ENCODE measurements around the gene CLK1.

Gene CLK1

DNA sequence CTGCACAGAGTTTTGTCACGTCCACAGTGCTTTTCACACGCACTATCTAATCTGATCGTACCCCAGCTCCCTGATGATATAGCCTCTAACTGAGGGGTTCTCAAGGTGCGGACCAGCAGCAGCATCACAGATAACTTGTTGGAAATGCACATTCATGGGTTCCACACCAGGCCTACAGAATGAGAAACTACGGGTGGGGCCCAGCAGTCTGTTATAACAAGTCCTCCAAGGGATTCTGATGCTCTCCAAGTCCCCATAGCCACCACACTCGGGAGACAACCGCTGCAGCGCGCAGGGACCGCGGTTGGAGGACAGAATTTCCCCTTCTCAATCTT is 53.5 kb downstream of the CLK1 start:
- DNase-seq, result no peak

DNA sequence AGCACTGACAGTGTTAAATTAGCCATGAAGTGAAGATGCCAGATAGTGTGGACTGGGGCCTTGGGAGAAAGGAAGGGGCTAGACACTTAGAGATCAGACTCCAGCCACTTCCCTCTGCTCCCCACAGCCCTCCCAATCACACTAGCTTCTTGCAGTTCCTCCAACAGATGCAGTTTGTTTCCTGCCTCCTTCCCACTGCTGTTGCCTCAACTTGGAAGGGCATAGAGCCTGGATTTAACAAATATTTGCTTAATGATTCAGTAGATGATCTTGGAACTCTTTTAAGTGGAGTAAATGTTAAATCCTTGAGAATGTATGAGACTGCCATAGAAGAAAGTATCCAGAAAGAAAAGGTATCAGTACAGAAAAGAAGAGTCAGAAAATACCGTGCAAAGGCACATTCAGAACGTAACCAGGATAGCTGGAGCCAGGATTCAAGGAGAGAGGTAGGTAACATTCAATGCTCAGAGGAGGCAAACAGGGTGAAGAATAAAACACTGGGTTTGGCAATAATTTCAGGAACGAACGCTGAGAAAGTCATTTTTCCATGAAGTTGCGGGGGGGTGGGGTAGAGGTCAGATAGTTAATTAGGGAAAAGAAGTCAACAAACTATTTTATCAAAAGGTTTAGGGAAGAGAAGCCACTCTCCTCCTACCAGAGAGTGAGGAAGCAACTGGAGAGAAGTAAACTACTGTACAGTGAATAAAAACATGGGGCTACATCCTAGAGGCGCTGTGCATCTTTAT is 54.0 kb downstream of the CLK1 start:
- no peak for DNase-seq

DNA sequence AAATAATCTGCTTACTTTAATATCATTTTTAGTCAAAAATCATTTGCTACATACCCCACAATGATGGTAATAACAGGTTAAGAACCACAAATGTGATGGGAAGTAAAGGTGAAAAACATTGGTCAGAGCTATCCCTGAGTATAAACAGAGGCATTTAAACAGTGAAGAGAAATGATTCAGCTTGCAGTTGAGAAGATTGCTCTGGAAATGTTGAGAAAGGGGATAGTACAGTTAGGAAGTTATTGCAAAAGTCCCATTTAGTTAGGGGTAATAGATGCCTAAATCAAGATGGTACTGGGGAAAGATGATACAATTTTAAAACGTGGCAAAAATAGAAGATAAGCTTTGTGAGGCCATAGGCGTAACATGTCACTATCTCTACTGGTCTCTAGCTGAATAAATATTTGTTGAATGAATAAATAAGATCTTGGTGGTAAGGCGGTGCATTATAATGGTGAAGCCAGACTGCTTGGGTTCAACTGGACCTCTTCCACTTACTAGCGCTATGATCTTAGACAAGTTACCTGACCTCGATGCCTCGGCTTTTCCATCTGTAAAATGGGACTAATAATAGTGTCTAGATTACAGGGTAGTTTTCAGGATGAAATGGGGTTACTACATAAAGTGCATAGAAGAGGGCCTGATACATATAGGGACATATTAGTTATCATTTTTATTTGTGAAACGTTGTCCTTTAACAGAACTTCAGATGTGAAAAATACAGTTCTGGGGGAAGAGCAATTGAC is 54.8 kb downstream of the CLK1 start:
- DNase-seq, result no peak

Data from NCI-H1105 treated with DMSO at 0.1 percent for 48 hours (cell line).